Measurements from ENCODE around the gene TPT1.

TPT1 gene

DNA sequence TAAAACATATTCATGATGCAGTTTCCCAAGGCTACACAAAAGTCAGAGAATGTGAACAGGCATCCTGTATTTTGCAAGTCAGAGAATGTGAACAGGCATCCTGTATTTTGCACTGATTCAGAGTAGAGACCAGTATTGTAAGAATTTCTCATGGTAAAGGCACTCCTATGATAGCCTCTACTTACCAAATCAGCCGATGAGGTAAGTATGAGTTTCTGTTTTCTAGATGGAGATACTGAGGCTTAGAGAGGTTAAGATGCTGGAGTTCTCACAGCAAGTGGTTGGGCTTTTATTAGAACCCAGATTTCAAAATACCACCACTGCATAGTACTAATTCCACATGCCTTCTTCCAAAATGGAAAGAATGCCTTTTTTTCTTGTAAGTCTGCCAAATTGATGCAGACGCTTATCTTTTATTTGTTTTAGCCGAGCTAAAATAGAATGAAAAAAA lies 12.3 kb downstream of the TPT1 start:
- no peak overlapping the region for H3K27ac ChIP-seq (ENCODE audit: insufficient read depth, low read length, poor library complexity, severe bottlenecking)
- DNase-seq: no peak
- no peaks in the 10 kb centered on the region for H3K27me3 ChIP-seq (replicated peaks; ENCODE audit: control insufficient read depth, insufficient read depth, low read length, poor library complexity, severe bottlenecking)
- no peak overlapping the region for H3K4me3 ChIP-seq (ENCODE audit: insufficient read depth, low read depth, low read length, poor library complexity, severe bottlenecking)
- no peaks in the 10 kb centered on the region for H3K36me3 ChIP-seq (ENCODE audit: control insufficient read depth, insufficient read depth, low read length)
- no peaks in the 10 kb centered on the region for H3K9me3 ChIP-seq (ENCODE audit: control insufficient read depth, low read length)
- H3K4me1 ChIP-seq (ENCODE audit: control insufficient read depth, insufficient read depth, low read length, poor library complexity, severe bottlenecking): peaks cover 35% of the 10 kb centered on the region

GRCh38 chr13:45327253-45327955 lies 13.6 kb downstream of the TPT1 start:
- Histone ChIP-seq H3K4me3 (ENCODE audit: insufficient read depth, low read depth, low read length, poor library complexity, severe bottlenecking) (no peak overlapping the region), H3K9me3 (ENCODE audit: control insufficient read depth, low read length) (no peaks in the 10 kb centered on the region), H3K36me3 (ENCODE audit: control insufficient read depth, insufficient read depth, low read length) (no peaks in the 10 kb centered on the region), H3K27ac (ENCODE audit: insufficient read depth, low read length, poor library complexity, severe bottlenecking) (no peak overlapping the region), H3K4me1 (ENCODE audit: control insufficient read depth, insufficient read depth, low read length, poor library complexity, severe bottlenecking) (peaks cover 22% of the 10 kb centered on the region), H3K27me3 (replicated peaks; ENCODE audit: control insufficient read depth, insufficient read depth, low read length, poor library complexity, severe bottlenecking) (no peaks in the 10 kb centered on the region)
- no peak for DNase-seq

GRCh38 chr13:45325806-45326205 lies 15.2 kb downstream of the TPT1 start:
- Histone ChIP-seq H3K9me3 (ENCODE audit: control insufficient read depth, low read length) (no peaks in the 10 kb centered on the region), H3K4me3 (ENCODE audit: insufficient read depth, low read depth, low read length, poor library complexity, severe bottlenecking) (no peak overlapping the region), H3K27me3 (replicated peaks; ENCODE audit: control insufficient read depth, insufficient read depth, low read length, poor library complexity, severe bottlenecking) (no peaks in the 10 kb centered on the region), H3K36me3 (ENCODE audit: control insufficient read depth, insufficient read depth, low read length) (no peaks in the 10 kb centered on the region), H3K27ac (ENCODE audit: insufficient read depth, low read length, poor library complexity, severe bottlenecking) (no peak overlapping the region), H3K4me1 (ENCODE audit: control insufficient read depth, insufficient read depth, low read length, poor library complexity, severe bottlenecking) (peaks cover 19% of the 10 kb centered on the region)
- DNase-seq: no peak

DNA sequence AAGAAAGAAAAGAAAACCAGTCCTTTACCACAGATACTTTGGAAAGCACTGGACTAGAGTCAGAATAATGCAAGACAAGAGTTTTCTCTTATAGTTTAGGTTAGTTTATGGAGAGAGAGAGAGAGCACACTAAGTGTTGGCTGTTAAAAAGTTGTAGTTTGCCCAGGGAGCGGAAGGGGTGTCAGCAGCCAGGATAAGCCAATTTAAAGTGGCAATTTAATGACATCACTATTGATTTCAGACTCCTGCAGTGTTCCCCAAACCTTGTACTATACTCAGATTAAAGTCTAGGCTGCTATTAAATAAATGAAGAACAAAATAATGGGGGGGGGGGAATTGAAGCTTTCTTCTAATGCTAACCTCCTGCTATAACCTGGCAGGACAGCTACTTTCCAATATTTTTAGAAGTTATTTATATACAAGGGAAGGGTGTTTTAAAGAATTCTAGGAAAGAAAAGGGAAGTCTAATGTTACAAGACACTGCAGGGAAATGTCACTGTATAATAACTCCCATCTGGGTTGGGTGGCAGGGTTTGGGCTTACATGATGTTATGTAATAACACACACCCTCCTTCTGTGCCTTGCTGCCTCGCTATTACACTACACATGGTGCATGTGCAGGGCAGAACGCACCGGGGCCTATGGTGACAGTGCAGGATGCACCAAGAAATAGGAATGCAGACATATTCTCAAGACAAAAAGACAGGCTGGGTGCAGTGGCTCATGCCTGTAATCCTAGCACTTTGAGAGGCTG lies 19.9 kb downstream of the TPT1 start:
- Histone ChIP-seq H3K9me3 (ENCODE audit: control insufficient read depth, low read length) (no peaks in the 10 kb centered on the region), H3K27ac (ENCODE audit: insufficient read depth, low read length, poor library complexity, severe bottlenecking) (no peak overlapping the region), H3K4me1 (ENCODE audit: control insufficient read depth, insufficient read depth, low read length, poor library complexity, severe bottlenecking) (no peaks in the 10 kb centered on the region), H3K27me3 (replicated peaks; ENCODE audit: control insufficient read depth, insufficient read depth, low read length, poor library complexity, severe bottlenecking) (no peaks in the 10 kb centered on the region), H3K4me3 (ENCODE audit: insufficient read depth, low read depth, low read length, poor library complexity, severe bottlenecking) (no peak overlapping the region), H3K36me3 (ENCODE audit: control insufficient read depth, insufficient read depth, low read length) (no peaks in the 10 kb centered on the region)
- DNase-seq: no peak

GRCh38 chr13:45316996-45317395 lies 24.0 kb downstream of the TPT1 start:
- H3K4me3 ChIP-seq (ENCODE audit: insufficient read depth, low read depth, low read length, poor library complexity, severe bottlenecking): no peak overlapping the region
- H3K27me3 ChIP-seq (replicated peaks; ENCODE audit: control insufficient read depth, insufficient read depth, low read length, poor library complexity, severe bottlenecking): no peaks in the 10 kb centered on the region
- no peaks in the 10 kb centered on the region for H3K4me1 ChIP-seq (ENCODE audit: control insufficient read depth, insufficient read depth, low read length, poor library complexity, severe bottlenecking)
- no peaks in the 10 kb centered on the region for H3K36me3 ChIP-seq (ENCODE audit: control insufficient read depth, insufficient read depth, low read length)
- no peak for DNase-seq
- no peaks in the 10 kb centered on the region for H3K9me3 ChIP-seq (ENCODE audit: control insufficient read depth, low read length)
- H3K27ac ChIP-seq (ENCODE audit: insufficient read depth, low read length, poor library complexity, severe bottlenecking): no peak overlapping the region

DNA sequence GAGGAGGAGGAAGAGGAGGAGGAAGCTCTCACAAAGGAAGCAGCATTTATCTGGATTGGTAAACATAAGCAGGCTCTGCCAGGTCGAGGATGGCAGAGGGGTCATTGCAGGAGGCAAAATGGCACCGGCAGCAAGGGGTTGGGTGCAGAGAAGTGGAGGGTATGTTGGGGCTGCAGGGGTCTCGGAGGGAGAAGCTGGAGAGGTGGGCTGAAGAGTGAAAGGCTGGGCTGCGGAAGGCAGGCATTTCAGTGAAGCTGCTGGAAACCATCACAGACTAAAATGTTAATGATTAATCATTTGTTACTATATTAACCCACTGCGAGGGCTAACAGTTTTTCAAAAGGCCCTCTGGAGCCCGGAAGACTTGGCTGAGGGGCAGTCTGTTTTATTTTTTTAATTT lies 24.6 kb downstream of the TPT1 start:
- Histone ChIP-seq H3K9me3 (ENCODE audit: control insufficient read depth, low read length) (no peaks in the 10 kb centered on the region), H3K4me1 (ENCODE audit: control insufficient read depth, insufficient read depth, low read length, poor library complexity, severe bottlenecking) (peaks cover 7% of the 10 kb centered on the region), H3K27ac (ENCODE audit: insufficient read depth, low read length, poor library complexity, severe bottlenecking) (no peak overlapping the region), H3K27me3 (replicated peaks; ENCODE audit: control insufficient read depth, insufficient read depth, low read length, poor library complexity, severe bottlenecking) (no peaks in the 10 kb centered on the region), H3K36me3 (ENCODE audit: control insufficient read depth, insufficient read depth, low read length) (no peaks in the 10 kb centered on the region), H3K4me3 (ENCODE audit: insufficient read depth, low read depth, low read length, poor library complexity, severe bottlenecking) (no peak overlapping the region)
- DNase-seq: no peak

GRCh38 chr13:45315520-45316167 lies 25.3 kb downstream of the TPT1 start:
- Histone ChIP-seq H3K27me3 (replicated peaks; ENCODE audit: control insufficient read depth, insufficient read depth, low read length, poor library complexity, severe bottlenecking) (no peaks in the 10 kb centered on the region), H3K9me3 (ENCODE audit: control insufficient read depth, low read length) (no peaks in the 10 kb centered on the region), H3K4me1 (ENCODE audit: control insufficient read depth, insufficient read depth, low read length, poor library complexity, severe bottlenecking) (peaks cover 8% of the 10 kb centered on the region), H3K4me3 (ENCODE audit: insufficient read depth, low read depth, low read length, poor library complexity, severe bottlenecking) (no peak overlapping the region), H3K36me3 (ENCODE audit: control insufficient read depth, insufficient read depth, low read length) (no peaks in the 10 kb centered on the region), H3K27ac (ENCODE audit: insufficient read depth, low read length, poor library complexity, severe bottlenecking) (no peak overlapping the region)
- no peak for DNase-seq

DNA sequence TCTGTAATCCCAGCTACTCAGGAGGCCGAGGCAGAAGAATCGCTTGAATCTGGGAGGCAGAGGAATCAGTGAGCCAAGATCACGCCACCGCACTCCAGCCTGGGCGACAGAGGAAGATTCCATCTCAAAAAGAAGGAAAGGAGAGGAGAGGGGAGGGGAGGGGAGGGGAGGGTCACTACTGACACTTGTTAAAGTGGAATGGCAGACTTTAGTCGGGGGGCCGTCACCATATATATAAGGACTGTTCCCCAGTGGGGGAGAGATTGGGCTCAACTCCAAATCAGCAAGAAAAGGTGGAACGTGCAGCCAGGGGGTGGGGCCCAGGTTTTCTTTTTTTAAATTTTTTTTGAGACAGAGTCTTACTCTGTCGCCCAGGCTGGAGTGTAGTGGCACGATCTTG lies 26.2 kb downstream of the TPT1 start:
- H3K4me1 ChIP-seq (ENCODE audit: control insufficient read depth, insufficient read depth, low read length, poor library complexity, severe bottlenecking): peaks cover 12% of the 10 kb centered on the region
- no peak for DNase-seq
- no peak overlapping the region for H3K27ac ChIP-seq (ENCODE audit: insufficient read depth, low read length, poor library complexity, severe bottlenecking)
- no peak overlapping the region for H3K4me3 ChIP-seq (ENCODE audit: insufficient read depth, low read depth, low read length, poor library complexity, severe bottlenecking)
- H3K36me3 ChIP-seq (ENCODE audit: control insufficient read depth, insufficient read depth, low read length): no peaks in the 10 kb centered on the region
- no peaks in the 10 kb centered on the region for H3K9me3 ChIP-seq (ENCODE audit: control insufficient read depth, low read length)
- H3K27me3 ChIP-seq (replicated peaks; ENCODE audit: control insufficient read depth, insufficient read depth, low read length, poor library complexity, severe bottlenecking): no peaks in the 10 kb centered on the region

- H3K27me3 ChIP-seq (replicated peaks; ENCODE audit: control insufficient read depth, insufficient read depth, low read length, poor library complexity, severe bottlenecking): no peaks in the 10 kb centered on the region
- H3K36me3 ChIP-seq (ENCODE audit: control insufficient read depth, insufficient read depth, low read length): no peaks in the 10 kb centered on the region
- H3K4me3 ChIP-seq (ENCODE audit: insufficient read depth, low read depth, low read length, poor library complexity, severe bottlenecking): peak overlapping the region; percentile 63
- H3K4me1 ChIP-seq (ENCODE audit: control insufficient read depth, insufficient read depth, low read length, poor library complexity, severe bottlenecking): peaks cover 12% of the 10 kb centered on the region
- no peak for DNase-seq
- no peaks in the 10 kb centered on the region for H3K9me3 ChIP-seq (ENCODE audit: control insufficient read depth, low read length)
- no peak overlapping the region for H3K27ac ChIP-seq (ENCODE audit: insufficient read depth, low read length, poor library complexity, severe bottlenecking)
These were observed 30.4 kb downstream of the TPT1 start for GRCh38 chr13:45310341-45311131.
